ENCODE data around the gene MEFV.

DNA sequence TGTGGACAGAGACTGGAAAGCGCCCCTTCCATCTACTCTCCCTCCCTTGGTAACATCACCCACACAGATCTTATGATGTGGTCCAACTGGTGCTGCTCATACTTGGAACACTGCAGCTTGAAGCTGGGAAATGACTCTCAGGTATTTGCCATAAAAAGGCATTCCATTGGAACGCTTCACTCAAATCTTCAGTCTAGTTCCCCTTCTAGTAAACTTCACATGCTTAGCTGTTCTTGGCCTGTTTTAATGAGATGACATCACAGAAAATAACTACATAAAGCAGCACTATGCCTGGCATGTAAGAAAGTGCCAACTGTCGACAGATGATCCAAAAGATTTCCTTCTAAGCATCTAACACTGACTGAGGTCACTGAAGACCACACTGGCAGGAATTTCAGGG, 36.2 kb upstream of the MEFV start:
- TF ChIP-seq CTCF (IDR thresholded peaks at IDR 0.05) (no peak), POLR2A (IDR thresholded peaks at IDR 0.05) (no peak), EP300 (IDR thresholded peaks at IDR 0.05) (no peak)
